Adrenal gland (tissue), 12 donors: ENCODE results near the gene HDAC4. TPM values are rescaled to one million over a fixed set of nuclear protein-coding genes. Genes with fewer than 3 reads are reported as not detected.

ENCODE experiments used
- DNase-seq, 7 donors: peaks; one replicate each; pipeline ENCODE4 v3.0.0-alpha.2; 2019 to 2020
- H3K27ac ChIP-seq, 5 donors: fragments of 200-600 bp; sonication (generic) in 4 of 5; 1 replicate in 3 of 5; 2 replicates in 2 of 5; pipeline versions ENCODE4 v1.5.1 to v1.8.0; 2016 to 2020; ENCODE audit warnings: mild to moderate bottlenecking in 1 of 5
- H3K27me3 ChIP-seq: fragments of 200-600 bp; 2 replicates; pipeline ENCODE4 v1.8.0; 2021
- H3K36me3 ChIP-seq, 2 donors: fragments of 200-600 bp; replicated peaks in 1 of 2; 1 replicate in 1 of 2; 2 replicates in 1 of 2; pipeline versions ENCODE4 v1.5.1 to v1.8.0; 2018 to 2022
- H3K4me1 ChIP-seq, 2 donors: fragments of 200-600 bp; replicated peaks in 1 of 2; 1 replicate in 1 of 2; 2 replicates in 1 of 2; pipeline versions ENCODE4 v1.5.1 to v1.8.0; 2018 to 2021
- H3K4me3 ChIP-seq, 4 donors: fragments of 200-600 bp; sonication (generic) in 3 of 4; one replicate each; pipeline ENCODE4 v1.5.1; 2016 to 2018
- H3K9me3 ChIP-seq, 3 donors: fragments of 200-600 bp; sonication (generic) in 1 of 3; replicated peaks in 1 of 3; 1 replicate in 2 of 3; 2 replicates in 1 of 3; pipeline versions ENCODE4 v1.5.1 to v1.8.0; 2016 to 2021
- POLR2A ChIP-seq, 2 donors: fragments of 450-650 bp; IDR thresholded peaks; one replicate each; pipeline ENCODE4 v1.6.1; 2017; ENCODE audit warnings: antibody characterized with exemption in 2 of 2, mild to moderate bottlenecking in 2 of 2, moderate library complexity in 1 of 2
- WGBS, 4 donors: extraction: QIAGEN DNeasy Blood & Tissue Kit in 2 of 4; methylation state at CpG; one replicate each; pipeline versions ENCODE4 v1.1.5 to v1.1.7; 2013 to 2017; 5-methylcytosine and 5-hydroxymethylcytosine counted together
- intact Hi-C, 2 donors: fragments of 100-400 bp; cut with DNase I; formaldehyde crosslinking; loops; one replicate each; pipeline versions ENCODE4 v1.14.1 to v1.15.0; 2022 to 2023
- polyA plus RNA-seq, 3 donors: library from polyadenylated mRNA; stranded (reverse); fragments of 200-250 nt in 2 of 3; fragments of 350-450 nt in 1 of 3; fragmentation: Illumina TruSeq in 1 of 3; extraction: RNeasy Lipid Tissue Mini Kit (QIAGEN cat#74804) in 1 of 3; gene quantifications; one replicate each; pipeline ENCODE4 v1.2.3, GENCODE V29; 2013 to 2014
- total RNA-seq, 9 donors: library from RNA; depleted of rRNA in 4 of 9; stranded (reverse); fragments of >200 nt in 4 of 9; fragments of 120-200 nt in 1 of 9; fragmentation: NEBNext Ultra II Directional in 1 of 9; extraction: Animal tissue kit (Norgen Biotek cat#: 25700) in 1 of 9; gene quantifications; one replicate each; pipeline versions ENCODE4 v1.1.0 to v1.2.4, GENCODE V29; 2013 to 2023
- TF ChIP-seq, protein P1 (sequence below), 6 experiments: fragments of 450-650 bp in 4 of 6; fragments of 200-600 bp in 2 of 6; sonication (generic) in 1 of 6; IDR thresholded peaks; 1 replicate in 5 of 6; 2 replicates in 1 of 6; pipeline versions ENCODE4 v1.5.1 to v1.8.0; 2016 to 2021; ENCODE audit warnings: antibody characterized with exemption in 6 of 6, mild to moderate bottlenecking in 2 of 6, moderate library complexity in 1 of 6
- donor health status: healthy with polysubstance abuse.
- donor health status: Bipolar disorder and iron deficiency.
- donor health status: DM: yes; HTN: yes; CAD: no.
- donor health status: DM: no; HTN: no; CAD: no.
- donor health status: DM: no; HTN: no; CAD: no.
- donor health status: DM: yes; HTN: yes; CAD: no.

Gene HDAC4
- total and polyA plus RNA-seq, 12 donors, result 8.3 to 88.9 (median 28.7) TPM

DNA sequence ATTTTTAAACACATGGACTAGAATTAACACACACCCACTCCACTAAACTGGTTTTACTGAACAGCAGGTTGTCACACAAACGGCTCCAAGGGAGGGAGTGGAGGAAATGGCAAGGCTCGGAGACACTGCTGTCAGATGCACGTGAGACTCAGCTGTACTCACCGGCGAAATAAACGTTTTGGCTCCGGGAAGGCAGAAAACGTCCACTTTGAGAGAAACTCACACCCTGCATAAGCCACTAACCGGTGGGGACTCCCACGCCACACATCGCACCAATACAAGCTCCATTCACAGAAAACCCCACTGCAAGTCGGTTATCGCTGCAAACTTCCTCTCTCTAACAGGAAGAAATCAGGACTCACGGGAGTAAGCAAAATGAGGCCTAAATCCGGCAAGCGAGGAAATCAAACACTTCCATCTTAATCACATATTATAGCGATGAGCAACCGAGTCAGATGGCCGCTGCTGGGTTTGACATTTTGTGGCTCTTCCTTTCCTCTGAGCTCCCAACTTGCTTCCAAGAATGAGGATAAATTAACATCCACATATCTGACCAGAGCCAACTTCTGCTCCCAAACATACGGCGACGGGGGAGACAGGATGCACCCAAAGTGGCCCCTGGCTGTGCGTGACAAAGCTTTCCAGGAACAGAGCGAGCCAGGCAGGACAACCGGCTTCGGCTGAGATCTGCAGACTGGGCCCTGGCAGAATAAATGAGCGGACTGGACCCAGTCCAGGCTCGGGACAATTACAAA lies 63.5 kb downstream of the HDAC4 start:
- Histone ChIP-seq H3K27me3 (no peaks in the 10 kb centered on the region), H3K9me3 (no peaks in the 10 kb centered on the region), H3K4me1 (peaks cover under 1 to 2% of the 10 kb centered on the region in 2 donors), H3K36me3 (no peaks in the 10 kb centered on the region), H3K27ac (peak overlapping the region in 1 of 5 donors; percentile 46), H3K4me3 (no peak overlapping the region)
- TF ChIP-seq POLR2A (IDR thresholded peaks at IDR 0.05), result no peak
- TF ChIP-seq, protein P1, sequence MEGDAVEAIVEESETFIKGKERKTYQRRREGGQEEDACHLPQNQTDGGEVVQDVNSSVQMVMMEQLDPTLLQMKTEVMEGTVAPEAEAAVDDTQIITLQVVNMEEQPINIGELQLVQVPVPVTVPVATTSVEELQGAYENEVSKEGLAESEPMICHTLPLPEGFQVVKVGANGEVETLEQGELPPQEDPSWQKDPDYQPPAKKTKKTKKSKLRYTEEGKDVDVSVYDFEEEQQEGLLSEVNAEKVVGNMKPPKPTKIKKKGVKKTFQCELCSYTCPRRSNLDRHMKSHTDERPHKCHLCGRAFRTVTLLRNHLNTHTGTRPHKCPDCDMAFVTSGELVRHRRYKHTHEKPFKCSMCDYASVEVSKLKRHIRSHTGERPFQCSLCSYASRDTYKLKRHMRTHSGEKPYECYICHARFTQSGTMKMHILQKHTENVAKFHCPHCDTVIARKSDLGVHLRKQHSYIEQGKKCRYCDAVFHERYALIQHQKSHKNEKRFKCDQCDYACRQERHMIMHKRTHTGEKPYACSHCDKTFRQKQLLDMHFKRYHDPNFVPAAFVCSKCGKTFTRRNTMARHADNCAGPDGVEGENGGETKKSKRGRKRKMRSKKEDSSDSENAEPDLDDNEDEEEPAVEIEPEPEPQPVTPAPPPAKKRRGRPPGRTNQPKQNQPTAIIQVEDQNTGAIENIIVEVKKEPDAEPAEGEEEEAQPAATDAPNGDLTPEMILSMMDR (IDR thresholded peaks at IDR 0.05), result no peak
- intact Hi-C loops, result loop anchor here in 1 of 2 donors (5.0 kb wide), 1 partner anchor 50 kb away; no protein-coding TSS in a partner anchor
- 74 to 81% (median 77%) methylated on average over 27 to 28 of the region's 28 CpGs for WGBS, 4 donors
- peak in 1 of 7 donors; percentile 34 for DNase-seq

DNA sequence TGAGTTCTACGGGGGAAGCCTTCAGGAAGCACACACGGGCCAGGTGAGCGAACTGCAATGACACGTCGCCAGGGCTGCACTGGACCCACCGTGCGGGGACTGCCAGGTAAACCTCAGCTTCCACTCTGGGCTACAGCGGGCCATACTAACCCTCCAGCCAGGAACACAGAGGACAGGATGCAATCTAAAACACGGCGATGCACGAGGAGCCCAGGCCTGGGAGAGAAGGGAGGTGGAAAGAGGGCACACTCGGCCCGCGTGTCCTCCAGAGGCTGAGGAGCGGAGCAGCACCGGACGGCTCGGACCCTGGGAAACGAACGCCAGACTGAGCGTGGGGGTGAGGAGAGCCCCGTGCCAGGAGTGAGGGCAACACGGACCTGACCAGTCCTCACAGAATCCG lies 69.3 kb downstream of the HDAC4 start:
- H3K9me3 ChIP-seq, result no peaks in the 10 kb centered on the region
- peak in 2 of 7 donors; percentile 8 to 19 for DNase-seq
- H3K36me3 ChIP-seq, result no peaks in the 10 kb centered on the region
- intact Hi-C loops, result no loop called here
- 87 to 94% (median 90%) methylated on average over 20 to 24 of the region's 24 CpGs for WGBS, 4 donors
- H3K27ac ChIP-seq, result no peak overlapping the region
- TF ChIP-seq POLR2A (IDR thresholded peaks at IDR 0.05), result no peak
- H3K4me1 ChIP-seq, result peaks cover 51 to 58% of the 10 kb centered on the region in 2 donors
- H3K4me3 ChIP-seq, result no peak overlapping the region
- H3K27me3 ChIP-seq, result no peaks in the 10 kb centered on the region

DNA sequence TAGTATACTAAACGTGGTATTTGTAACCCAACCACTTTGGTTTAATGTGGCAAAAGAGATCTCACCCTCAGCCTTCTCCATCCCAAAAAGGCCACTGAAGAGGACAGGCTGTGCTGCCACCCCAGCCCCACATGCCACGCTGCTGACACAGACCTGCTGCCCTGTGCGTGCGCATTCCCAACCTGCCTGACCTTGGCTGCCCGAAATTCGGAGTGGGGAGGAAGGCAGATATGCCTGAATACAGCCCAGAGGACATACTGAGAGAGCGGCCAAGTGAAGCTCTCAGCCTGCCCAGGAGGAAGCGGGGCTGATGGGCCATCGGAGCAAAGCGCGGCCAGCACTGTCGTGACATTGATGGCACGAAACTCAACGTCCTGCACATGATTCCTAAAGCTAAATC lies 70.0 kb downstream of the HDAC4 start:
- no peak overlapping the region for H3K4me3 ChIP-seq

DNA sequence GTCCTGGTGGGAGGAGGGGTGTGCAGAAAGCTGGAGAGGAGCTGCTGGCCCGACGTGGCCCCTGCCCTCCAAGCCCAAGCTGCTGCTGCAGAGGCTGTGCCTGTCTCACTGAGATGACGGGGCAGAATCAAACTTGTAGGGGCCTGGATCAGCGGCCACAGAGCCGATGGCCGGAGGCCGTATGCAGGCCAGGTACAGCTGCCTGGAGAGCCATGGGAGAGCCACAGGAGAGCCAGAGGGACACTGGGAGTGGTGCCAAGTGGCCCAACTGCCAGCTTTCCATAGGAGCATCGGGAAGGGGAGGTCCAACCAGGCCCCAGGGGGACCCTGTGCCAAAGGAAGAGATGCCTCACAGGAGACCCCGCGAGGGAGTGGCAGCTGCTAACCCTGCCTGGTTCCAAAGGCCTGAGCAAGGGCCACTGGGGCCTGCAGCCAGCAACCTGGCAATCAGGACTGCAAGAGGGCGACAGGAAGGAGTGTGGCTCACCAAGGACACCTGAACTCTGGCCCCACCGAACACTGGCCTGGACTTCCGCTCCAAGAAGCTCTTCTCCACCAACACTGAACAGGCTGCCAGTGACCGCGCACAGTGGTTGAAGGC lies 70.7 kb downstream of the HDAC4 start:
- Histone ChIP-seq H3K4me3 (no peak overlapping the region), H3K27me3 (no peaks in the 10 kb centered on the region), H3K36me3 (no peaks in the 10 kb centered on the region), H3K9me3 (no peaks in the 10 kb centered on the region), H3K27ac (peak overlapping the region; percentile 82 to 96 (median 92)), H3K4me1 (peaks cover 51 to 62% of the 10 kb centered on the region in 2 donors)
- TF ChIP-seq, protein P1 (IDR thresholded peaks at IDR 0.05), result no peak
- TF ChIP-seq POLR2A (IDR thresholded peaks at IDR 0.05), result no peak
- intact Hi-C loops, result no loop called here
- DNase-seq, result peak; percentile 35 to 75 (median 61)
- WGBS, 4 donors, result 39 to 79% (median 55%) methylated on average over 8 to 15 of the region's 15 CpGs

More for the DNA sequence above, 70.0 kb downstream of the HDAC4 start:
- Histone ChIP-seq H3K4me1 (peaks cover 51 to 62% of the 10 kb centered on the region in 2 donors), H3K9me3 (no peaks in the 10 kb centered on the region), H3K27me3 (no peaks in the 10 kb centered on the region), H3K27ac (peak overlapping the region in 3 of 5 donors; percentile 88 to 96 (median 92)), H3K36me3 (no peaks in the 10 kb centered on the region)
- peak in 3 of 7 donors; percentile 6 to 43 (median 25) for DNase-seq
- TF ChIP-seq, protein P1 (IDR thresholded peaks at IDR 0.05), result no peak
- TF ChIP-seq POLR2A (IDR thresholded peaks at IDR 0.05), result no peak
- intact Hi-C loops, result no loop called here
- WGBS, 4 donors, result 82 to 86% (median 84%) methylated on average over 14 of the region's 14 CpGs
